Nasal cavity respiratory epithelium epithelial cell of viscerocranial mucosa (primary cell): Measurements from ENCODE around the gene LRCH1. TPM values are rescaled to one million over a fixed set of nuclear protein-coding genes. Genes with fewer than 3 reads are reported as not detected.

Source experiments
- total RNA-seq: library from RNA; depleted of rRNA; stranded (reverse); fragments of >200 nt; gene quantifications from 2 replicates; pipeline ENCODE4 v1.2.3, GENCODE V29; 2014

LRCH1 gene, protein sequence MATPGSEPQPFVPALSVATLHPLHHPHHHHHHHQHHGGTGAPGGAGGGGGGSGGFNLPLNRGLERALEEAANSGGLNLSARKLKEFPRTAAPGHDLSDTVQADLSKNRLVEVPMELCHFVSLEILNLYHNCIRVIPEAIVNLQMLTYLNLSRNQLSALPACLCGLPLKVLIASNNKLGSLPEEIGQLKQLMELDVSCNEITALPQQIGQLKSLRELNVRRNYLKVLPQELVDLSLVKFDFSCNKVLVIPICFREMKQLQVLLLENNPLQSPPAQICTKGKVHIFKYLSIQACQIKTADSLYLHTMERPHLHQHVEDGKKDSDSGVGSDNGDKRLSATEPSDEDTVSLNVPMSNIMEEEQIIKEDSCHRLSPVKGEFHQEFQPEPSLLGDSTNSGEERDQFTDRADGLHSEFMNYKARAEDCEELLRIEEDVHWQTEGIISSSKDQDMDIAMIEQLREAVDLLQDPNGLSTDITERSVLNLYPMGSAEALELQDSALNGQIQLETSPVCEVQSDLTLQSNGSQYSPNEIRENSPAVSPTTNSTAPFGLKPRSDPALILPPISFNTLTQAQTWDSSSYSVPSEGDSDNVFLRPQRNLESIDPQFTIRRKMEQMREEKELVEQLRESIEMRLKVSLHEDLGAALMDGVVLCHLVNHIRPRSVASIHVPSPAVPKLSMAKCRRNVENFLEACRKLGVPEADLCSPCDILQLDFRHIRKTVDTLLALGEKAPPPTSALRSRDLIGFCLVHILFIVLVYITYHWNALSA
- total RNA-seq = 6.2 and 13.2 TPM in 2 replicates

DNA sequence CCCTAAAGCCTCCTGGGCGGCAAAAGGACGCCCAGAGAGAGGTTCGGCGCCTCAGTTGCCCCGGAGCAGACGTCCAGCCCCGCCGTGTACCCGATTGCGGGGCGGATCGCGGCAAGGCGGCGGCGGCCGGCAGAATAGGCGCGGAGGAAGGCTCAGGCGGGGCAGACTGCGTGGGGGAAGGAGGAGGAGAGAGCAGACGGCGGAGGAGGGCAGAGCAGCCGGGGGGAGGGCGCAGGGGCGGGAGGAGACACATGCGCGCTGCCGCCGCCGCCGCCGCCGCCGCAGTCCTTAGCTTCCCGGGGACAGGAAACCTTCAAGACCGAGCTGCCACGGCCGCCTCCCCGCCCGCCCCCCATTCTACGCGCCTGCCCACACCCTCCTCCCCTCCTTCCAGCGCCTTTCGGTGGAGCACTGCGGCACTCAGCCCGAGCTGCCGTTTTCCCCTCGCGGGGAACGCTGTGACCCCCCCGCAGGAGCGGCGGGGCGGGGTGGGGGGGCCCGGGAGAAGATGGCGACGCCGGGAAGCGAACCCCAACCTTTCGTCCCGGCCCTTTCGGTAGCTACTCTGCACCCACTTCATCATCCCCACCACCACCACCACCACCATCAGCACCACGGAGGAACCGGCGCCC, at the start of gene LRCH1:
LRCH1 (plus strand) TSS at position 282 of the 632 bp plus-strand sequence; CDS start at position 509, 227 bp downstream.

DNA sequence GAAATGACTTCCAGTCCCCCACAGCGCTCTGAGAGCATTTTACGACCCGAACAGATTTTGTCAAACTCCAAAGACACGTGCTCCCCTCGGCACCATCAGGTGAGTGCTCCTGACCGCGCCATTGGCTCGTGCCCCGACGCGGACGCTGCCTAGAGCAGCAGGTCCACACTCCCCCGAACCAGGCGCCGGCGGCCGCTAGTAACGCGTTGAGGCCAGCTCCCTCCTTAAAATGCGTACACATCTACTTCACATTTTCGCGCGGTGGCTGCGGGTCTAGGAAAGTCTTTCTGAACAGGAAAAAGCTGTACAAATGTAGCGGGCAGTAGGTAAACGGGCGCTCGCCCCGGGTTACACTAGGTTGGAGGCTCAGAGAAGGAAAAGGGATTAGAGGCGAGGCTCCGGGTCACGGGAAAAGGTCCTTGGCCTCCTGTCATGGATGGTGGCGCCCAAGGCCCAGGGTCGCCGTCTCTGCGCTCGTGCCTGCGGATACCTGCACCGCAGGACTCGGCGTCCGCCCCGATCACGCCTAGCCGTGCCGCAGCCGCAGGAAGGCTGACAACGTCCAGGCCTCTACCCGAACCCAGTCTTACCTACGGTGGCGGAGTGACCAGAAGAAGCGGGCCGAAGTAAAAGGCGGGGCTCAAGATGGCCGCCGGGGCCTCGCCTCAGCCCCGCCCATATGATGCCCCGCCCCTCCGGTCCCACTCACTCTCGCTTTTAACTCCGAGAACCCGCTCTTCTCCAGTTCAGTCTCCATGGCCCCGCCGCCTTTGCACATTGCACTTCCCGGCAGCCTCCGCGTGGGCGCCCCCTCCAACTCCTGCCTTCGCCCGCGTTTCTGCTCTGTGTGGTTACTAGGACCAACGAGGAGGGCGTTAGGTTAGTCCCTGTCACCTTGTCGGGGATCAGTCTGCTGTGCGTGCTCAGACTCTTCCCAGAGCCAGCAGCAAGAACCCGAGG, 243.8 kb downstream of the LRCH1 start, which contains the start of gene ESD:
ESD (minus strand) TSS at position 647 of the 960 bp plus-strand sequence. CDS start 5,748 bp downstream, outside the sequence.

Other genes starting within 250 kb of the LRCH1 start
- gene RUBCNL, start 165.9 kb upstream of the LRCH1 start, total RNA-seq = 0.07 and 0.68 TPM in 2 replicates
- 41.7 and 64.7 TPM in 2 replicates for gene ESD, start 244.0 kb downstream of the LRCH1 start, total RNA-seq